Forelimb muscle (tissue), 1 donor: Measurements from ENCODE around the gene MTREX. TPM values are rescaled to one million over a fixed set of nuclear protein-coding genes. Genes with fewer than 3 reads are reported as not detected.

Experiments used
- DNase-seq: peaks from one replicate; pipeline ENCODE4 v3.0.0-alpha.2; 2013; ENCODE audit warnings: low read depth
- polyA plus RNA-seq: library from polyadenylated mRNA; unstranded; fragments of 120-200 nt; gene quantifications from one replicate; pipeline ENCODE4 v1.2.1, GENCODE V29; 2013; ENCODE audit not compliant: insufficient read length

The MTREX gene
- polyA plus RNA-seq, 1 donor, result 66.8 TPM

- no peak for DNase-seq
Observed at GRCh38 chr5:55429221-55429612, 121.4 kb downstream of the MTREX start.

GRCh38 chr5:55429613-55430253 lies 121.9 kb downstream of the MTREX start:
- DNase-seq, result no peak

- DNase-seq, result no peak
Observed at GRCh38 chr5:55432549-55432948, 124.8 kb downstream of the MTREX start.

- no peak for DNase-seq
Observed at GRCh38 chr5:55437452-55437851, 129.7 kb downstream of the MTREX start.

GRCh38 chr5:55437859-55438206 lies 130.0 kb downstream of the MTREX start:
- DNase-seq, result no peak

GRCh38 chr5:55438998-55439397 lies 131.2 kb downstream of the MTREX start:
- DNase-seq, result no peak

GRCh38 chr5:55440188-55440646 lies 132.4 kb downstream of the MTREX start:
- DNase-seq, result no peak

- DNase-seq, result no peak
Observed at GRCh38 chr5:55441107-55441771, 133.4 kb downstream of the MTREX start.

GRCh38 chr5:55441954-55442353 lies 134.2 kb downstream of the MTREX start:
- DNase-seq, result no peak

GRCh38 chr5:55445791-55446190 lies 138.0 kb downstream of the MTREX start:
- no peak for DNase-seq

- no peak for DNase-seq
Observed at GRCh38 chr5:55446640-55447351, 139.0 kb downstream of the MTREX start.

- no peak for DNase-seq
Observed at GRCh38 chr5:55450050-55450765, 142.4 kb downstream of the MTREX start.

- no peak for DNase-seq
Observed at GRCh38 chr5:55451976-55452375, 144.2 kb downstream of the MTREX start.

- no peak for DNase-seq
Observed at GRCh38 chr5:55453211-55453610, 145.4 kb downstream of the MTREX start.

GRCh38 chr5:55454282-55454681 lies 146.5 kb downstream of the MTREX start:
- no peak for DNase-seq

GRCh38 chr5:55456216-55456895 lies 148.6 kb downstream of the MTREX start:
- no peak for DNase-seq

- DNase-seq, result no peak
Observed at GRCh38 chr5:55459572-55459971, 151.8 kb downstream of the MTREX start.

GRCh38 chr5:55463613-55464012 lies 155.8 kb downstream of the MTREX start:
- DNase-seq, result no peak

GRCh38 chr5:55467862-55468551 lies 160.2 kb downstream of the MTREX start:
- DNase-seq, result no peak

GRCh38 chr5:55469839-55470238 lies 162.1 kb downstream of the MTREX start:
- no peak for DNase-seq

- no peak for DNase-seq
Observed at GRCh38 chr5:55470282-55470681, 162.5 kb downstream of the MTREX start.
